ENCODE results near the gene GPR25. TPM values are rescaled to one million over a fixed set of nuclear protein-coding genes. Genes with fewer than 3 reads are reported as not detected.

Gene GPR25
- total RNA-seq, 1 experiment from 2014 or later, result not detected

DNA sequence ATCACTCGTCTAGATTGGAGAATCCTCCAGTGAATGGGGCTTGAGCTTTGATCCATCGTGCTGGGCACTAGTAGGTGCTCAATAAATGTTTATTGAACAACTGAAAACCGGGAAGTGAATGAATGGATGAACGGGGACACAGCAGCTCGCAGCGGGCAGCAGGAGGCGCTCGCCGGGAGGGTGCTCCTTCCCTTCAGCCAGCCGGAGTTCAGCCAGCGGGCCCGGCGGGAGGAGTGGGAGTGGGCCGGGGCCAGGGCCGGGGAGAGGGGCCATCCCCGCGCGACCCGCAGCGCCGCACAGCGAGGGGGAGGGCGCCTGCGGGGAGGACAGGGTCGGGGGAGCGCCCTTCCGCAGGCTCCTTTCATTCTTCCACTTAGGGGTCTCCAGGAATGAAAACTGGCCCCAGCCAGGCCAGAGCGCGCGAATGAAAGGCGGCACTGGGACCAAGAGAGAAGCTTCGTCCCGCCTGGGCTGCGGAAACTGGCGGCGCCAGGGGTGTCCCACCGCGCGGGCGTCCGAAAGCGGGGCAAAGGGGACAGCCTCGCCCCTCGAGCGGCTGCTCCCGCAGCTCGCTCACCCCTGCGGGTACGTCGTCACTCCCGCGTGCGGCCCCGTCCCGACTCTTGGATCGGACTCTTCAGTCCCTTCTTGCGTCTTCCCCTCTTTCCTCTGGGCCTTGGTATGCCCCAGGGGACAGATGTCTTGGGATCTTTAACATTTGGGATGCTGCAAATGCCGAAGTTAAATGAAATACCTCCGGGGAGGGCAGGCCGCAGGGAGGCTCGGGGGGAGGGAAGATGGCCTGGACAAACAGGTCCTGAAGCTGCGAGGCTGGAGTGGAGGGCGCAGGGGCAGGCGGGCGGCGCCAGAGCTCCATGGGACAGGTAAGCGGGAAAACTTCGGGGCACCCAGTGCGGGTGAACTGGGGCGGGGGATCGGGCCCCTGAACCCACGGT is 18.3 kb downstream of the GPR25 start (continued):
- TF ChIP-seq, protein P1, sequence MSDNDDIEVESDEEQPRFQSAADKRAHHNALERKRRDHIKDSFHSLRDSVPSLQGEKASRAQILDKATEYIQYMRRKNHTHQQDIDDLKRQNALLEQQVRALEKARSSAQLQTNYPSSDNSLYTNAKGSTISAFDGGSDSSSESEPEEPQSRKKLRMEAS (CRISPR knock-in tag; IDR thresholded peaks at IDR 0.05), result 0 out of 2 replicates have a peak, but pooled peaks have one; percentile 22
- TF ChIP-seq NR2C2 (CRISPR knock-in tag; IDR thresholded peaks at IDR 0.05) (no peak), GTF2I (CRISPR knock-in tag; conservative IDR thresholded peaks at IDR 0.05) (peak; percentile 79; the same call in 1 of the 2 replicates), FOXJ3 (CRISPR knock-in tag; IDR thresholded peaks at IDR 0.05; ENCODE audit: borderline replicate concordance) (no peak), SP1 (CRISPR knock-in tag; conservative IDR thresholded peaks at IDR 0.05) (peak; percentile 48; the same call in 1 of the 2 replicates), NR1H2 (CRISPR knock-in tag; IDR thresholded peaks at IDR 0.05) (no peak)
- TF ChIP-seq, protein P2, sequence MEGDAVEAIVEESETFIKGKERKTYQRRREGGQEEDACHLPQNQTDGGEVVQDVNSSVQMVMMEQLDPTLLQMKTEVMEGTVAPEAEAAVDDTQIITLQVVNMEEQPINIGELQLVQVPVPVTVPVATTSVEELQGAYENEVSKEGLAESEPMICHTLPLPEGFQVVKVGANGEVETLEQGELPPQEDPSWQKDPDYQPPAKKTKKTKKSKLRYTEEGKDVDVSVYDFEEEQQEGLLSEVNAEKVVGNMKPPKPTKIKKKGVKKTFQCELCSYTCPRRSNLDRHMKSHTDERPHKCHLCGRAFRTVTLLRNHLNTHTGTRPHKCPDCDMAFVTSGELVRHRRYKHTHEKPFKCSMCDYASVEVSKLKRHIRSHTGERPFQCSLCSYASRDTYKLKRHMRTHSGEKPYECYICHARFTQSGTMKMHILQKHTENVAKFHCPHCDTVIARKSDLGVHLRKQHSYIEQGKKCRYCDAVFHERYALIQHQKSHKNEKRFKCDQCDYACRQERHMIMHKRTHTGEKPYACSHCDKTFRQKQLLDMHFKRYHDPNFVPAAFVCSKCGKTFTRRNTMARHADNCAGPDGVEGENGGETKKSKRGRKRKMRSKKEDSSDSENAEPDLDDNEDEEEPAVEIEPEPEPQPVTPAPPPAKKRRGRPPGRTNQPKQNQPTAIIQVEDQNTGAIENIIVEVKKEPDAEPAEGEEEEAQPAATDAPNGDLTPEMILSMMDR (IDR thresholded peaks at IDR 0.05), result no peak

DNA sequence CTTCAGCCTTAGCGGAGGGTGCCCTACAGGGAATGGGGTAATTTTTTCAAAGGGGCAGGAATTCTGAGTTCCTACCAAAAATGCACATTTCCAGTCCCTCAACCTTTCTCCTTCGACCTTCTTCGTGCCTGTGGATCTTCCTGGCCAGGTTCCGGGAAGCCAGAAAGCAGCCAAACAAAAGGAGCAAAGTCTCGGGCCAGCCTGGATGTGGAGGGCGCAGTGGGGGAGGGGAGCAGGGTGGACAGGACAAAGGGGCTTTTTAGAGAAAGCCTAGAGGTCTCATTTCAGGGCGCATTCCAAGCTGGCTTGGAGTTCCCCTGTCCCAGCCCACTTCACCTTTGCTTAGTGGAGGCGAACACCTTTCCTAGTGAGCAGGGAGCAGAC is 19.0 kb downstream of the GPR25 start:
- Mint-ChIP-seq H3K9me3 (no peaks in the 10 kb centered on the region), H3K36me3 (no peaks in the 10 kb centered on the region), H3K27me3 (ENCODE audit: low read depth) (peaks cover 3% of the 10 kb centered on the region; the same call in 1 of the 2 replicates), H3K4me1 (peaks cover 74% of the 10 kb centered on the region), H3K4me3 (peak overlapping the region; percentile 88), H3K27ac (peak overlapping the region; percentile 94)
- ATAC-seq (peak; percentile 46), DNase-seq (ENCODE audit: low spot score) (peak; percentile 76)
- ChIA-PET CTCF (interaction anchor here (0.6 to 4.1 kb wide), 10 partner anchors 14 to 270 kb away, joined by 3 to 19 read pairs (median 7); partner anchors contain the start of genes DDX59 and GPR25), POLR2A (interaction anchor here (0.6 to 1.7 kb wide), 2 partner anchors 18 to 106 kb away, joined by 3 to 8 read pairs; no protein-coding TSS in a partner anchor)
- TF ChIP-seq, protein P3, sequence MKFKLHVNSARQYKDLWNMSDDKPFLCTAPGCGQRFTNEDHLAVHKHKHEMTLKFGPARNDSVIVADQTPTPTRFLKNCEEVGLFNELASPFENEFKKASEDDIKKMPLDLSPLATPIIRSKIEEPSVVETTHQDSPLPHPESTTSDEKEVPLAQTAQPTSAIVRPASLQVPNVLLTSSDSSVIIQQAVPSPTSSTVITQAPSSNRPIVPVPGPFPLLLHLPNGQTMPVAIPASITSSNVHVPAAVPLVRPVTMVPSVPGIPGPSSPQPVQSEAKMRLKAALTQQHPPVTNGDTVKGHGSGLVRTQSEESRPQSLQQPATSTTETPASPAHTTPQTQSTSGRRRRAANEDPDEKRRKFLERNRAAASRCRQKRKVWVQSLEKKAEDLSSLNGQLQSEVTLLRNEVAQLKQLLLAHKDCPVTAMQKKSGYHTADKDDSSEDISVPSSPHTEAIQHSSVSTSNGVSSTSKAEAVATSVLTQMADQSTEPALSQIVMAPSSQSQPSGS (CRISPR knock-in tag; IDR thresholded peaks at IDR 0.05; ENCODE audit: borderline replicate concordance, low read depth), result no peak; the same call in 1 of the 2 replicates
- TF ChIP-seq, protein P4, sequence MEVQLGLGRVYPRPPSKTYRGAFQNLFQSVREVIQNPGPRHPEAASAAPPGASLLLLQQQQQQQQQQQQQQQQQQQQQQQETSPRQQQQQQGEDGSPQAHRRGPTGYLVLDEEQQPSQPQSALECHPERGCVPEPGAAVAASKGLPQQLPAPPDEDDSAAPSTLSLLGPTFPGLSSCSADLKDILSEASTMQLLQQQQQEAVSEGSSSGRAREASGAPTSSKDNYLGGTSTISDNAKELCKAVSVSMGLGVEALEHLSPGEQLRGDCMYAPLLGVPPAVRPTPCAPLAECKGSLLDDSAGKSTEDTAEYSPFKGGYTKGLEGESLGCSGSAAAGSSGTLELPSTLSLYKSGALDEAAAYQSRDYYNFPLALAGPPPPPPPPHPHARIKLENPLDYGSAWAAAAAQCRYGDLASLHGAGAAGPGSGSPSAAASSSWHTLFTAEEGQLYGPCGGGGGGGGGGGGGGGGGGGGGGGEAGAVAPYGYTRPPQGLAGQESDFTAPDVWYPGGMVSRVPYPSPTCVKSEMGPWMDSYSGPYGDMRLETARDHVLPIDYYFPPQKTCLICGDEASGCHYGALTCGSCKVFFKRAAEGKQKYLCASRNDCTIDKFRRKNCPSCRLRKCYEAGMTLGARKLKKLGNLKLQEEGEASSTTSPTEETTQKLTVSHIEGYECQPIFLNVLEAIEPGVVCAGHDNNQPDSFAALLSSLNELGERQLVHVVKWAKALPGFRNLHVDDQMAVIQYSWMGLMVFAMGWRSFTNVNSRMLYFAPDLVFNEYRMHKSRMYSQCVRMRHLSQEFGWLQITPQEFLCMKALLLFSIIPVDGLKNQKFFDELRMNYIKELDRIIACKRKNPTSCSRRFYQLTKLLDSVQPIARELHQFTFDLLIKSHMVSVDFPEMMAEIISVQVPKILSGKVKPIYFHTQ (CRISPR knock-in tag; IDR thresholded peaks at IDR 0.05), result no peak
- TF ChIP-seq, protein P5, sequence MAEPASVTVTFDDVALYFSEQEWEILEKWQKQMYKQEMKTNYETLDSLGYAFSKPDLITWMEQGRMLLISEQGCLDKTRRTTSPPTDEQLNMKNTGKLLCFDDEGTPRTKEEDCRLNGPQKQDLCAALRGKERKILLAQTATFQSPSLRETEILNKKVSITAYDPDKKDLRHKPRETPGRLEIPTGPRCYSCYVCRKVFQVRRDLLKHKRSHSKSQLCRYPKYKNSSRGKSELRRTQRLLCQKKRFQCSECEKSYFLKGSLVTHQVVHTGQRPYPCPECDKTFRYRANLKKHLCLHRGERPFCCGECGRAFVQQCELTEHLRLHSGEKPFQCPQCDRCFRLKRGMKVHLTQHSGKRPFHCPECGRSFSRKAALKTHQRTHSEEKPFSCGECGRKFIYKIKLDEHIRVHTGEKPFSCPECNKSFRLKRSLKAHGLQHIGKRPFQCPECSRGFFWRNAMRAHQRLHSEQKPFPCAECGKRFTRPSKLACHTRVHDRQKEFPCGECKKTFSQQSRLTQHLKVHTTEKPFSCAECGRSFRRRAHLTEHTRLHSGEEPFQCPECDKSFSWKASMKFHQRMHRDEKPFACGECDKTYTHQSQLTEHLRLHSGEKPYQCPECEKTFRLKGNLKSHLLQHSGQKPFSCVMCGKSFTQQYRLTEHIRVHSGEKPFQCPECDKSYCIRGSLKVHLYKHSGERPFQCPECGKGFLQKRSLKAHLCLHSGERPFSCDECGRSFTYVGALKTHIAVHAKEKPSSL (CRISPR knock-in tag; conservative IDR thresholded peaks at IDR 0.05), result no peak
- no peak for TF ChIP-seq CREB1 (CRISPR knock-in tag; IDR thresholded peaks at IDR 0.05)
- TF ChIP-seq CBFB (CRISPR knock-in tag; IDR thresholded peaks at IDR 0.05; ENCODE audit: low read depth), result no peak
- no peak for TF ChIP-seq TCF7 (CRISPR knock-in tag; IDR thresholded peaks at IDR 0.05; ENCODE audit: low read depth)
- TF ChIP-seq, protein P6, sequence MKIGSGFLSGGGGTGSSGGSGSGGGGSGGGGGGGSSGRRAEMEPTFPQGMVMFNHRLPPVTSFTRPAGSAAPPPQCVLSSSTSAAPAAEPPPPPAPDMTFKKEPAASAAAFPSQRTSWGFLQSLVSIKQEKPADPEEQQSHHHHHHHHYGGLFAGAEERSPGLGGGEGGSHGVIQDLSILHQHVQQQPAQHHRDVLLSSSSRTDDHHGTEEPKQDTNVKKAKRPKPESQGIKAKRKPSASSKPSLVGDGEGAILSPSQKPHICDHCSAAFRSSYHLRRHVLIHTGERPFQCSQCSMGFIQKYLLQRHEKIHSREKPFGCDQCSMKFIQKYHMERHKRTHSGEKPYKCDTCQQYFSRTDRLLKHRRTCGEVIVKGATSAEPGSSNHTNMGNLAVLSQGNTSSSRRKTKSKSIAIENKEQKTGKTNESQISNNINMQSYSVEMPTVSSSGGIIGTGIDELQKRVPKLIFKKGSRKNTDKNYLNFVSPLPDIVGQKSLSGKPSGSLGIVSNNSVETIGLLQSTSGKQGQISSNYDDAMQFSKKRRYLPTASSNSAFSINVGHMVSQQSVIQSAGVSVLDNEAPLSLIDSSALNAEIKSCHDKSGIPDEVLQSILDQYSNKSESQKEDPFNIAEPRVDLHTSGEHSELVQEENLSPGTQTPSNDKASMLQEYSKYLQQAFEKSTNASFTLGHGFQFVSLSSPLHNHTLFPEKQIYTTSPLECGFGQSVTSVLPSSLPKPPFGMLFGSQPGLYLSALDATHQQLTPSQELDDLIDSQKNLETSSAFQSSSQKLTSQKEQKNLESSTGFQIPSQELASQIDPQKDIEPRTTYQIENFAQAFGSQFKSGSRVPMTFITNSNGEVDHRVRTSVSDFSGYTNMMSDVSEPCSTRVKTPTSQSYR (CRISPR knock-in tag; IDR thresholded peaks at IDR 0.05), result 0 out of 2 replicates have a peak, but pooled peaks have one; percentile 53
- TF ChIP-seq ATF1 (CRISPR knock-in tag; IDR thresholded peaks at IDR 0.05), result no peak
- TF ChIP-seq, protein P7, sequence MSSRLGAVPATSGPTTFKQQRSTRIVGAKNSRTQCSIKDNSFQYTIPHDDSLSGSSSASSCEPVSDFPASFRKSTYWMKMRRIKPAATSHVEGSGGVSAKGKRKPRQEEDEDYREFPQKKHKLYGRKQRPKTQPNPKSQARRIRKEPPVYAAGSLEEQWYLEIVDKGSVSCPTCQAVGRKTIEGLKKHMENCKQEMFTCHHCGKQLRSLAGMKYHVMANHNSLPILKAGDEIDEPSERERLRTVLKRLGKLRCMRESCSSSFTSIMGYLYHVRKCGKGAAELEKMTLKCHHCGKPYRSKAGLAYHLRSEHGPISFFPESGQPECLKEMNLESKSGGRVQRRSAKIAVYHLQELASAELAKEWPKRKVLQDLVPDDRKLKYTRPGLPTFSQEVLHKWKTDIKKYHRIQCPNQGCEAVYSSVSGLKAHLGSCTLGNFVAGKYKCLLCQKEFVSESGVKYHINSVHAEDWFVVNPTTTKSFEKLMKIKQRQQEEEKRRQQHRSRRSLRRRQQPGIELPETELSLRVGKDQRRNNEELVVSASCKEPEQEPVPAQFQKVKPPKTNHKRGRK (CRISPR knock-in tag; IDR thresholded peaks at IDR 0.05; ENCODE audit: borderline replicate concordance), result no peak
- TF ChIP-seq, protein P2 (IDR thresholded peaks at IDR 0.05), result no peak

All from WTC11 (cell line).